Measurements from ENCODE around the gene GUSB. TPM values are rescaled to one million over a fixed set of nuclear protein-coding genes. Genes with fewer than 3 reads are reported as not detected.

The GUSB gene

DNA sequence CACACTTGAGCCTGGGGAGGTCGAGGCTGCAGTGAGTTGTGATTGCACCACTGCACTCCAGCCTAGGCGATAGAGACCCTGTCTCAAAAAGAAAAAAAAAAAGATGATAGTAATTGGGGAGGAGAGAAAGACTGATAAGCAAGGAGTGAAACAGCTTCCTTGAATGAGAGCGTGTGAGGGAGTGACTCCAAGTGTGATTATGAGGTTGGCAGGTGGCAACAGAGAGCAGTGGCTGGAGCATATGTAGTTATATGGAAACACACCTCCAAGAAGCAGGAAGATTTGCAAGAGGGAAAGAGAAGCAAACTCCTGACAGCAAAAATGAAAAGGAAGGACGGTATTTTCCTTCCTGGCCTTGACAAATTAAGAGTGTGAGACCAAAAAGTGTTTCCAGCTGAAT lies 58.7 kb downstream of the GUSB start:
- peaks cover 31% of the 10 kb centered on the region for H3K79me1 ChIP-seq (replicated peaks; ENCODE audit: low read length, poor library complexity, severe bottlenecking)
- H3K4ac ChIP-seq (ENCODE audit: low read depth in 1 of 2, low read length in 2 of 2): no peak overlapping the region
- H3K27me3 ChIP-seq (ENCODE audit: control insufficient read depth in 1 of 2, insufficient read depth in 1 of 2, low read length in 2 of 2): no peaks in the 10 kb centered on the region

DNA sequence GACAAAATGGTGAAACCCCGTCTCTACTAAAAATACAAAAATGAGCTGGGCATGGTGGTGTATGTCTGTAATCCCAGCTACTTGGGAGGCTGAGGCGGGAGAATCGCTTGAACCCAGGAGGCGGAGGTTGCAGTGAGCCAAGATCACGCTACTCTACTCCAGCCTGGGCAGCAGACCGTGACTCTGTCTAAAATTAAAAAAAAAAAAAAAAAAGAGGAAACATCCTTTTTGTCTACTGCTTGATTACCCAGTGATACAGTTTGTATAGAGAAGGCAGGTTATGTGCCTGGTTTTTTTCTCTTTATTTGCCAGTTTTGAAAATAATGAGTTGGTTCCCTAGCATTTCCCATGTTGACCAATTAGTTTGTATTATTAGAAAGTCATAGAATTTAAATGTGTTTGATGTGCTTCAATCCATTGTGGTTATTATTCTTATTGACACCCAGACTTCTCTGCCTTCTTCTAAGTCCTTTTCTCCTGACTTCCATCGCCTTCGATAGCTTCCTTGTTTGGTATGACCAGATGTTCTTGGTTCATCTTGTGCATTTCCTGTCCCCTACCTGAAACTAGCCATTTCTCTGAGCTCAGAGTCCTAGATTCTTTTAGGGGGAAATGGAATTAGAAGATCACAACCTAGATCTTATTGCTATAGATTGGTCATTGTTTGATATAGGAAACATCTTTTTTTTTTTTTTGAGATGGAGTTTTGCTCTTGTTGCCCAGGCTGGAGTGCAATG lies 65.9 kb downstream of the GUSB start:
- no peak overlapping the region for H3K23ac ChIP-seq (ENCODE audit: low read length in 2 of 2)
- DNase-seq: no peak

More for the DNA sequence above, 58.7 kb downstream of the GUSB start:
- no peak overlapping the region for H3K4me2 ChIP-seq (ENCODE audit: low read length, poor library complexity, severe bottlenecking)
- peaks cover 2 to 3% of the 10 kb centered on the region in 2 experiments for H3K36me3 ChIP-seq (ENCODE audit: control insufficient read depth in 1 of 2, insufficient read depth in 2 of 2, low read depth in 1 of 2, low read length in 2 of 2)
- no peak for DNase-seq
- no peak overlapping the region for H3K18ac ChIP-seq (ENCODE audit: low read depth in 1 of 2, low read length in 2 of 2)
- no peak overlapping the region for H3K14ac ChIP-seq (ENCODE audit: low read length in 2 of 2)
- no peak overlapping the region for H3K23ac ChIP-seq (ENCODE audit: low read length in 2 of 2)
- H2AK5ac ChIP-seq (ENCODE audit: low read length, severe bottlenecking): no peak overlapping the region
- 95% methylated on average over 4 of the region's 4 CpGs for WGBS
- no peak overlapping the region for H2BK12ac ChIP-seq (ENCODE audit: low read length in 2 of 2)
- H2BK5ac ChIP-seq (ENCODE audit: low read depth, low read length, poor library complexity, severe bottlenecking): no peak overlapping the region
- H2AFZ ChIP-seq (ENCODE audit: low read depth, low read length): no peak overlapping the region
- H2BK120ac ChIP-seq (ENCODE audit: low read depth, low read length): no peak overlapping the region
- H3K27ac ChIP-seq (ENCODE audit: low read length, poor library complexity, severe bottlenecking): no peak overlapping the region
- H4K8ac ChIP-seq (ENCODE audit: low read length): no peak overlapping the region
- H2BK15ac ChIP-seq (ENCODE audit: low read depth, poor library complexity, severe bottlenecking): no peak overlapping the region
- no peaks in the 10 kb centered on the region for H3K4me1 ChIP-seq (ENCODE audit: control insufficient read depth, insufficient read depth, low read depth, low read length)
- H3K4me3 ChIP-seq (ENCODE audit: insufficient read depth in 1 of 2, low read depth in 1 of 2, low read length in 2 of 2): no peak overlapping the region
- no peaks in the 10 kb centered on the region for H3K9me3 ChIP-seq (ENCODE audit: control insufficient read depth, low read length)
- H3K9ac ChIP-seq (ENCODE audit: low read length): no peak overlapping the region
- H4K91ac ChIP-seq (ENCODE audit: low read length): no peak overlapping the region

DNA sequence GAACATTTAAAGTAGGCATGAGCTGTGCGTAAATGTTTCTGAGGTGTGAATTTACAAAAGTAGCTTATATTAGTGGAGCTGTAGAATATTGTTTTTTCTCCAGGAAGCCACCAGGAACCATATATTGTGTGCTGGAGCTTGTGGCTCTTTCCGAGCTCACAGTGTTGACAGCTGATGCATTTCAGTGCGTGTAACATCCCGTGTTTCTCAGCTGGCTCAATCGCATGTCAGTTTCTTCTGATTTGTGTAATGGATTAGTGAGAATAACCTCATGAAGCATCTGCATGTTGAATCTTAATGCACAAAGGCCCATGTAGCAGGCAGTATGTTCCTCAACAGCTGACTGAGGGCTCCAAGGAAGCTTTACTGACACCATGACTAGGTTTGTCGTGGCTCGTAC lies 69.8 kb downstream of the GUSB start:
- H3K27me3 ChIP-seq (ENCODE audit: control insufficient read depth in 1 of 2, insufficient read depth in 1 of 2, low read length in 2 of 2): no peaks in the 10 kb centered on the region
- no peak overlapping the region for H3K9ac ChIP-seq (ENCODE audit: low read length)
- H3K36me3 ChIP-seq (ENCODE audit: control insufficient read depth in 1 of 2, insufficient read depth in 2 of 2, low read depth in 1 of 2, low read length in 2 of 2): no peaks in the 10 kb centered on the region
- H4K8ac ChIP-seq (ENCODE audit: low read length): no peak overlapping the region
- no peaks in the 10 kb centered on the region for H3K9me3 ChIP-seq (ENCODE audit: control insufficient read depth, low read length)
- no peak overlapping the region for H2BK15ac ChIP-seq (ENCODE audit: low read depth, poor library complexity, severe bottlenecking)
- H2BK12ac ChIP-seq (ENCODE audit: low read length in 2 of 2): no peak overlapping the region
- H2BK5ac ChIP-seq (ENCODE audit: low read depth, low read length, poor library complexity, severe bottlenecking): no peak overlapping the region
- no peak overlapping the region for H2BK120ac ChIP-seq (ENCODE audit: low read depth, low read length)
- no peak overlapping the region for H3K4me3 ChIP-seq (ENCODE audit: insufficient read depth in 1 of 2, low read depth in 1 of 2, low read length in 2 of 2)
- peaks cover 1% of the 10 kb centered on the region for H3K4me1 ChIP-seq (ENCODE audit: control insufficient read depth, insufficient read depth, low read depth, low read length)
- no peak overlapping the region for H3K4me2 ChIP-seq (ENCODE audit: low read length, poor library complexity, severe bottlenecking)
- no peak overlapping the region for H2AK5ac ChIP-seq (ENCODE audit: low read length, severe bottlenecking)
- no peak overlapping the region for H4K91ac ChIP-seq (ENCODE audit: low read length)
- no peak overlapping the region for H3K4ac ChIP-seq (ENCODE audit: low read depth in 1 of 2, low read length in 2 of 2)
- no peak overlapping the region for H3K27ac ChIP-seq (ENCODE audit: low read length, poor library complexity, severe bottlenecking)
- no peak overlapping the region for H2AFZ ChIP-seq (ENCODE audit: low read depth, low read length)
- no peak overlapping the region for H3K23ac ChIP-seq (ENCODE audit: low read length in 2 of 2)
- WGBS: 95% methylated on average over 7 of the region's 7 CpGs
- no peak overlapping the region for H3K18ac ChIP-seq (ENCODE audit: low read depth in 1 of 2, low read length in 2 of 2)
- no peak for DNase-seq
- H3K79me1 ChIP-seq (replicated peaks; ENCODE audit: low read length, poor library complexity, severe bottlenecking): peaks cover 23% of the 10 kb centered on the region
- no peak overlapping the region for H3K14ac ChIP-seq (ENCODE audit: low read length in 2 of 2)

More for the DNA sequence above, 65.9 kb downstream of the GUSB start:
- H3K4me1 ChIP-seq (ENCODE audit: control insufficient read depth, insufficient read depth, low read depth, low read length): no peaks in the 10 kb centered on the region
- H3K36me3 ChIP-seq (ENCODE audit: control insufficient read depth in 1 of 2, insufficient read depth in 2 of 2, low read depth in 1 of 2, low read length in 2 of 2): peaks cover 2 to 3% of the 10 kb centered on the region in 2 experiments
- no peak overlapping the region for H3K9ac ChIP-seq (ENCODE audit: low read length)
- no peak overlapping the region for H2AFZ ChIP-seq (ENCODE audit: low read depth, low read length)
- H3K4ac ChIP-seq (ENCODE audit: low read depth in 1 of 2, low read length in 2 of 2): no peak overlapping the region
- no peak overlapping the region for H2BK5ac ChIP-seq (ENCODE audit: low read depth, low read length, poor library complexity, severe bottlenecking)
- H3K4me3 ChIP-seq (ENCODE audit: insufficient read depth in 1 of 2, low read depth in 1 of 2, low read length in 2 of 2): no peak overlapping the region
- H2AK5ac ChIP-seq (ENCODE audit: low read length, severe bottlenecking): no peak overlapping the region
- WGBS: 94% methylated on average over 7 of the region's 8 CpGs
- no peak overlapping the region for H3K27ac ChIP-seq (ENCODE audit: low read length, poor library complexity, severe bottlenecking)
- no peak overlapping the region for H4K8ac ChIP-seq (ENCODE audit: low read length)
- no peaks in the 10 kb centered on the region for H3K27me3 ChIP-seq (ENCODE audit: control insufficient read depth in 1 of 2, insufficient read depth in 1 of 2, low read length in 2 of 2)
- no peak overlapping the region for H3K4me2 ChIP-seq (ENCODE audit: low read length, poor library complexity, severe bottlenecking)
- H2BK12ac ChIP-seq (ENCODE audit: low read length in 2 of 2): no peak overlapping the region
- H2BK15ac ChIP-seq (ENCODE audit: low read depth, poor library complexity, severe bottlenecking): no peak overlapping the region
- no peak overlapping the region for H2BK120ac ChIP-seq (ENCODE audit: low read depth, low read length)
- H3K14ac ChIP-seq (ENCODE audit: low read length in 2 of 2): no peak overlapping the region
- H4K91ac ChIP-seq (ENCODE audit: low read length): no peak overlapping the region
- H3K18ac ChIP-seq (ENCODE audit: low read depth in 1 of 2, low read length in 2 of 2): no peak overlapping the region
- no peaks in the 10 kb centered on the region for H3K9me3 ChIP-seq (ENCODE audit: control insufficient read depth, low read length)
- H3K79me1 ChIP-seq (replicated peaks; ENCODE audit: low read length, poor library complexity, severe bottlenecking): peaks cover 34% of the 10 kb centered on the region

Small RNAs within 50 kb of the gene (small RNA-seq; reads per million reads assigned to genes)
- not detected for gene AC073261.1 (ENCODE audit: low read depth)

Data from mesenchymal stem cell (in vitro differentiated cells and primary cell).